GM18870 (cell line): ENCODE results near the gene AGMAT.

Experiments used
- ATAC-seq: cut with Tn5 transposase; IDR thresholded peaks from one replicate; pipeline ENCODE4 v1.9.1; 2021; ENCODE audit warnings: moderate library complexity; ENCODE audit not compliant: unreplicated experiment

The AGMAT gene

GRCh38 chr1:15570861-15571260 lies 14.0 kb downstream of the AGMAT start:
- no peak for ATAC-seq

DNA sequence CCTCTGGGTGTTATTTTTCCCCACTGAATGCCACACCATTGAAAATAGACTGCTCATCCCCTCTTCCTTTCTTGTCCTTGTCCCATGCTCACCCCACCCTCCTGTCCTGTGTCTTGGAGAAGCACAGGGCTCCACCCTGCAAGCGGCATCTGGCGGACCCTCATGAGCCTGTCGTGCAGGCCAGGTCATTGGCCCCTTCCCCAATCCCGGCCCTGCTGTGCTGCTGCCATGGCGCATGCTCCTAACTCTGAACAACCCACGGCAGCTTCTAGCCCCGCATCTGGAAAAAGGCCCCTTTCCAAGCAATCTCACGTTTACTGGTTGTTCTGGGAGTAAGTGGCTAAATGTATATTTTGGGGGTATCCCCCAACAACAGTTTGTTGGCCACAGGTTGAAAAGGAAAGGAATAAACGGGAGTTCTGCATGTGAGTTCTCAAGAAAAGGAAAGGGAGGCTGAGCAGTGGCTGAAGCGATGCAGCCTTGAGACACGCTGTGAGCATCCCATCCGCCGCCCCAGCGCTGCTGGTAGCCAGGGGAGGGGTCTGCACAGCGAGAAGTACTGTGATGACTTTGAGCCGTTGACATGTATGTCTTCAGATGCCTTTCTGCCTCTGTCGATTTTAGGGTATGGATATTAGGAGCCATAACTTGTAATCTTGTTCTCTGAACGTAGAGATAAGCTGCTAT lies 16.3 kb downstream of the AGMAT start:
- ATAC-seq: no peak

GRCh38 chr1:15559189-15559810 lies 25.6 kb downstream of the AGMAT start:
- ATAC-seq: no peak

DNA sequence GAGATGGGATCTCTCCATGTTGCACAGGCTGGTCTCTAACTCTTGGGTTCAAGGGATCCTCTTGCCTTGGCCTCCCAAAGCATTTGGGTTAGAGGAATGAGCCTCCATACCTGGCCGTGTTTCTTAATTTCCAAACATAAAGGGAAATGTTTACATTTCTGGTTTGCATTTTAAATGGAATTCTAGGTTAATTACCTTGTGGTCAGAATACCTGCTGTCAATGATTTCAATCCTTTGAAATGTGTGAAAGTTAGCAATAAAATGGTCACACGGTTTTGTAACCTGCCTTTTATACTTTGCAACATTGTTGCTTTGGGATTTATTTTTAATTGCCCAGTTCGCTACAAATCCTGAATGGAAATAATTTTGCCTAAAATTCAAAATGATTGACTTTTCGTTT lies 26.3 kb downstream of the AGMAT start:
- no peak for ATAC-seq

DNA sequence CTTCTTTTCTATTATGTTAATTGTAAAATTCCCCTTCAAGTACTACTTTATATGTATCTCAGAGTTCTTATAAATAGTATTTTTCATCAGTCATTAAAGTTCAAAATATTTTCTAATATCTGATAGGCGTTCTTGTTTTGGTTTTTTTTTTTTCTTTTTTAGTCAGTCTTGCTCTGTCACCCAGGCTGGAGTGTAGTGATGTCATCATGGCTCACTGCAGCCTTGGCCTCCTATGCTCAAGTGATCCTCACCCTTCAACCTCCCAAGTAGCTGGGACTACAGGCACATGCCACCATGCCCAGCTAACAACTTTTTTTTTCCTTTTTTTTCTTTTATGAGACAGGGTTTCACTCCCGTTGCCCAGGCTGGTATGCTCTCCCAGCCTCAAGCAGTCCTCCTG lies 27.3 kb downstream of the AGMAT start:
- no peak for ATAC-seq

DNA sequence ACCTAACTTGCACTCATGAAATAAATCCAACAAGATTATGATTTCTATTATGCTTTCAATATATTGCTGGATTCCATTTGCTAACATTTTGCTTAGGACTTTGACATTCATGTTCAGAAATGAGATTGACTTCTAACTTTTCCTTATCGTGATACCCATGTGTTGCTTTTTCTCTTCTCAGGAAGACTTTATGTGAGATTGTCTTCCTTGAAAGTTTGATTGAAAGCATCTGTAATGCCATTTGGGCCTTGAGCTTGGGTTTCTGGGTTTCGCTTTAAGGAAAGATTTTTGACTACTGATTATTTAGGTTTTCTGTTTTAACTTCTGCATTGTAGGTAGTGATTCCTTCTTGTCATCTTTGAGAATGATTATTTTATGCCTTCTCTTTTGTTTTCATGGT lies 27.8 kb downstream of the AGMAT start:
- no peak for ATAC-seq

GRCh38 chr1:15550573-15550972 lies 34.3 kb downstream of the AGMAT start:
- no peak for ATAC-seq

GRCh38 chr1:15546641-15547040 lies 38.2 kb downstream of the AGMAT start:
- no peak for ATAC-seq

DNA sequence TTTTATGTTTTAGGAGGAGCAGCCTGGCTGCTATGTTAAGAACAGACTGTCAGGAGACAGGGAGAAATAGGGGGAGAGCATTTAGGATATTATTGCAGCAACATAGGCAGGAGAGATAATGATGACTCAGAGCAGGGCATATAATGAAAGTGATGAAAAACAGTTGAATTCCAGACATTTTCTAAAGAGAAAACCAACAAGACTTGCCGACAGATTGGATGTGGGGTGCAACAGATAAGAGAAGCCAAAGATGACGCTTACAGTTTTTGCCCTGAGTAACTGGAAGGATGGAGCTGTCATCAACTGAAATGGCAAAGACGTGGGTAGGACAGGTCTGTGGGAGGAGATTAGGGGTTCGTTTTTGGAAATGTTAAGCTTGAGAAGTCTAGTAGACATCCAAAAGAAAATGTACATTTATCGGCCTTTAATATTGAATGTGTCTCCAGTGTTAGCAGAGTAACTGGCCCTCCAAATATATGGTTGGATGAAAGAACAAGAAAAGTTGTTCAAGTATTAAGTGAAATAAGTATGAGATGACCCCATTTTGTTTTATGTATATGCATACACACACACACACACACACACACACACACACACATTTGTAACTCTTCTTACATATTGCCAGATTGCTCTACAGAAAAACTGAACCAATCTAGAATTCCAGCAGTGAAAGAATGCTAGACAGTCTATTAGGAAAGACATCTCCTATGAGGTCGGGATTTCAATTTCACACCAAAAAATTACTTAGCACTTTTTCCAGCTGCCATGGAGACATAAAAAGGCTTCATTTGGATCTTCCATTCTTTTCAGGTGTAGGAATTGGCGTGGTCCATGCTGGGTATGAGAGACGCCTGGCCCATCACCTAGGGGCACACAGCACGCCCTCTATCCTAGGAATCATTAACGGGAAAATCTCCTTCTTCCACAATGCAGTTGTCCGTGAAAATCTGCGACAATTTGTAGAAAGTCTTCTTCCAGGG lies 41.0 kb downstream of the AGMAT start:
- no peak for ATAC-seq

DNA sequence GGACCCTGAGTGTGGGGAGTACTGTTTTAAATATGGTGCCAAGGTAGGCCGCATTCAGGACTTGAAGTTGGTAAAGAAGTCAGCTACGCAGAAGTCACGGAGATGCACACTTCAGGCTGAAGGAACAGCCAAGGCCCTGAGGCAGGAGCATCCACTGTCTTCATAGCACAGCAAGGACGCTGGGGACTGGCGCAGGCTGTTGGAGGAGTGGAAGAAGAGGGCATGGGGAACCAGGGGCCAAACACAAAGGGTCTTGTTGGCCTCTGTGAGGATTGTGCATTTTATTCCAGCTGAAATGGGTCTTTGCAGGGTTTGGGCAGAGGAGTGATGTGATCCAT lies 41.6 kb downstream of the AGMAT start:
- no peak for ATAC-seq

DNA sequence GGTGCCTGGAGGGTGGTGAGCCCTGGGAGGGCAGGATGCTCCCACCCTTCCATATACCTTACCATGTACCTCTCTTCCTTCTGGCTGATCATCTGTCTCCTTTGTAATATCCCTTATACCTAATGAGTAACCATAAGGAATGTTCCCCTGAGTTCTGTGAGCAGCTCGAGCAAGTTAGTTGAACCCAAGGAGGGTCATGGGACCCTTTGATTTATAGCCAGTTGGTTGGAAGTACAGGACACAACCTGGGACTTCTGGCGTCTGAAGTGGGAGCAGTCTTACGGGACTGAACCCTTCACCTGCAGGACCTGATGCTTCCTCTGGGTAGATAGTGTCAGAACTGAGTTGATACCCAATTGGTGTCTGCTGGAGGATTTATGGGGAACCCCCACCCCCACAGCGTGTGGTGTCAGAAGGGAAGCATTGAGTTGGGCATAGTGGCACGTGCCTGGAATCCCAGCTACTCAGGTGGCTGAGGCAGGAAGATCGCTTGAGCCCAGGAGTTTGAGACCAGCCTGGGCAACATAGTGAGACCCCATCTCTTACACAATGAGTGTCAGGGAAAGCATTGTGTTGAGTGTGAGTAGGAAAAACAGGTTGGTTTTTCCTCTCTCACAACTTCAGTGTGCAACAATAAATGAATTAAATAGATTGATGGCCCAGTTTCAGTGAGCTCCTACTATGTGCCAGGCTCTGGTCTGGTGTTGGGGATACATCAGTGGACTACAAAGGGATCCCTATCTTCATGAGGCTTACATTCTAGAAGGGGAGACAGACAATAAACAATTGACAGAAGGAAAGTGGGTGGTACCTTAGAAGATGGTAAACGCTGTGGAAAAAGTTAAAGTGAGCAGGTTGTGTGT lies 42.2 kb downstream of the AGMAT start:
- no peak for ATAC-seq

DNA sequence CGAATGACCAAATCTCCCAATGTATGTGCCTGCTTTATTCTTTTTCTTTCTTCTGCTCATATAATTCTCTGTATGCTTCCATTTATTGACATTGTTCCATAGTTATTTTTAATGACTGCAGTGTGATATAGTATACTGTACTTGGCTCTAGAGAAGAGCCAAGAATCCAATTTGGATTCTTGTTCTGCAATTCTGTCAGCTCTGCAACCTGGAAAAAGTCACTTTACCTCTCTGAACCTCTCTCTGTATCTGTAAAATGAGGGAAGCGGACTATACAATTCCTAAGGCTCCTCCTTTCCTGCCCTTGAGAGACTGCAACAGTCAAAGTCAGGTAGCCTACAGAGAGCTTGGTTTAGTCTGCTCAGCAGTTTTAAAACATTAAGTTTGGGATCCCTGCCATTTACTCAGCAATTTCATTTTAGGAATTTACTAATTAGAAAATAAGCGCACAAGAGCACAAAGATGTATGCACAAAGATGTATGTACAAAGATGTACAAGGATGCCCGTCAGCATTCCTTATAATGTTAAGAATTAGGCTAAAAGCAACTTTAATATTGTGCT lies 43.5 kb downstream of the AGMAT start:
- ATAC-seq: no peak

- no peak for ATAC-seq
Measured at GRCh38 chr1:15540186-15540585, 44.7 kb downstream of the AGMAT start.

DNA sequence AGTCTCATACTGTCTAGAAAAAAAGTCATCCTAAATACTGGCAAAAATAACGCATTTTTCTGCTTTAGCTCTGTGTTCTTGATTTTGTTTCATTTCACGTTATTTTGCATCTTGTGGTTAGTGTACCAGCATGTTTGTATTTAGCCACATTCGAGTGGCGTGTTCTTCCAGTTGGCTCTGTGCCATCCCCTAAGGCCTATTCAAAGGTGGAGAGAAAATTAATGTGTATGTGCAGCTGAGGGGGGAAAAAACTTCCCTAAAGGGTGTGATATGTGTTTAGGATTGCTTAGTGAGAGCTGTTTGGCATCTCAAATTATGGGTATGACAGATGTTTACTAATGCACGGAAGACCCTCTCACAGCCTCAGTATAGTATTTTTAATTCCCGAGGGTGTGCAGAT lies 46.1 kb downstream of the AGMAT start:
- ATAC-seq: no peak

DNA sequence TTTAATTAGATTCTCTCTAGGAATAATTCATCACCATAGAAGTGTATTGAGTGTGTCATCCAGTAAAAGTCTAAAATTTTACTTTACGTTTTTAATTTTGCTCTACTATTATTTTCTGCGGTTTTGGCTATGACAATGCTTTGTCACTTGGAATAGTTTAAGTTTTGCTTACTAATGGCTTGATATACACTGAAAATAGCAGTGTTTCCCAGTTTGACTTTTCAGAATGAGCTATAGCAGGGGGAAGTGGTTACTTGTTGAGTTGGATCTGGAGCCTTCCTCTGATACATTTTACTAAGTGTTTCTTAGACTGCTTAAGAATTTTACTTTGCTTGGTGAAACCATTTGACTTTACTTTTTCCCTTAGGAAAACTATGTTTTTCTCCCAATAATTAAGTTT lies 53.2 kb downstream of the AGMAT start:
- no peak for ATAC-seq

- no peak for ATAC-seq
Measured at GRCh38 chr1:15531003-15531402, 53.8 kb downstream of the AGMAT start.

DNA sequence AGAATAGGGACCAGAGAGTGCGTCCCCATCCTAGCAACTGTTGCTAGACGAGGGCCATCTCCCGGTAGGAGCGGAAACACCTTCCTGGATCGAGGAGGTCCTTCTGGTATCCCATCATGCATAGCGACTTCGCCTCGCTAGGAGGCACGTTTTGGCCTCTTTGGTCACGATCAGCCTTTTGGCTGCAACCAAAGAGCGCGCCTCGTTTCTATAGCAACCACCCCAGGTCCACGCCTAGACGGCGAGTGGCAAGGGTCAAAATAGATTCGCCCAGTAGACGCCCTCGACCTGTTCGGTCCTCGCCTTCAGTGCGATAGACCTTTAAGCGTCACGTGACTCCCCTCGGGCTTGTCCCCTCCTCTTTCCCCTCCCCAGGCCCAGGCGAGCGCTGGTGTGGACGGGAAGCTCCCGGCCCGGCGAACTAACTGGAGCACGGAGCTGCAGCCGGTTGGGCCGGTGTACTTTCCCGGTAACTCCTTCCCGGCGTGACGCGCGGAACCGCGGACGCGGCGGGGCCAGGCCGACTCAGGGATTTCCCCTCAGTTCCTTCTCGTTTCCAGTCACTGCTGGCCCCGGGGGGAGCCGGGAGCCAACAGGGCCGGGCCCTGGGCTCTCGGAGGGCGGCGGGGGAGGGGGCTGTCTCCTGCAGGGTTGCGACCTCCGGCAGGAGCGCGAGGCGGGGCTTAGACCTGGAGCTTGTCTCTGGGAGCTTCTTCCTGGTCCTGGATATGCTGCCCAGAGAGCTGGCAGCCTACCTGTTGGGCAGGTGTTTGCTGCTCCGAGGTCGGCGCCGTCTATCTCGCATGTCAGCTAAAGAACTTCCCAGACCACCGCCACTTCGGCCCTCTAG lies 58.1 kb downstream of the AGMAT start, which contains the start of gene DNAJC16:
TSS of gene DNAJC16 (plus strand) at position 359 of the 850 bp plus-strand sequence. CDS start 2,258 bp downstream, outside the sequence.
- peak; percentile 79 for ATAC-seq

DNA sequence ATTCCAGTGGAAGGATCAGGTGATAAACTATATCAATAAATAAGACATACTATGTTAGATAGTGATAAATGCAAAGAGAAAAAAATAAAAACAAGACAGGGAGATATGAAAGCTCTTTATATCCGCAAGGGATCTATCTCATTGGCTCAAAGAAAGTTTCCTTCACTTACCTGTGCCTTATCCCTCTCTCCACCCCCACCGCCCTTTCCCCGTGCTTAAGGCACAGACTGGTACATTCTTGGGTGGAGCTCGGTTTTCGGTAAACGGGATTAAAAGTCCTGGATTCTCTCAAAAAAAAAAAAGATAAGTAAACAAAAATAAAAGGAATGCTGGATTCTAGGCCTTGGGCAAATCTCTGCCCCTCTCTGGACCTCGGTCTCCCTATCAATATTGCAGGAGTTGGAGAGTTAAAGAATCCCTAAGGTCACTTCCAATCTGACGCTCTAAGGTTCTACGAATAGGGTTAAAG lies 58.8 kb downstream of the AGMAT start:
- ATAC-seq: no peak
